HG03565 (cell line): Measurements from ENCODE around the gene BAHCC1.

ENCODE experiments used
- ATAC-seq: cut with Tn5 transposase; IDR thresholded peaks from one replicate; pipeline ENCODE4 v1.9.1; 2021; ENCODE audit warnings: mild to moderate bottlenecking, moderate library complexity; ENCODE audit not compliant: unreplicated experiment

BAHCC1 gene

GRCh38 chr17:81511804-81512561 is 116.7 kb downstream of the BAHCC1 start:
- ATAC-seq = no peak

GRCh38 chr17:81512562-81513371 is 117.5 kb downstream of the BAHCC1 start, which contains the start of gene ACTG1:
ACTG1 (minus strand) TSS chr17:81512799; CDS start chr17:81512354, 445 bp downstream.
- peak; percentile 38 for ATAC-seq

- no peak for ATAC-seq
These were observed 118.1 kb downstream of the BAHCC1 start for GRCh38 chr17:81513372-81513752.

GRCh38 chr17:81513753-81514488 is 118.7 kb downstream of the BAHCC1 start:
- ATAC-seq = no peak

- no peak for ATAC-seq
These were observed 119.2 kb downstream of the BAHCC1 start for GRCh38 chr17:81514489-81514738.

- peak; percentile 17 for ATAC-seq
These were observed 119.7 kb downstream of the BAHCC1 start for GRCh38 chr17:81514739-81515529.

GRCh38 chr17:81515530-81516041 is 120.3 kb downstream of the BAHCC1 start:
- no peak for ATAC-seq
